GM23248 (cell line): Measurements from ENCODE around the gene COG5.

Experiments
- EZH2 ChIP-seq: fragments of 200-600 bp; sonication (generic); IDR thresholded peaks from 2 replicates; pipeline ENCODE4 v1.6.1; 2018; ENCODE audit warnings: antibody characterized with exemption, mild to moderate bottlenecking; ENCODE audit not compliant: insufficient read depth, poor library complexity, severe bottlenecking
- EZH2phosphoT487 ChIP-seq: fragments of 200-600 bp; sonication (generic); IDR thresholded peaks from 2 replicates; pipeline ENCODE4 v1.6.1; 2018; ENCODE audit warnings: antibody characterized with exemption, moderate library complexity, mild to moderate bottlenecking, low read depth; ENCODE audit not compliant: insufficient read depth

DNA sequence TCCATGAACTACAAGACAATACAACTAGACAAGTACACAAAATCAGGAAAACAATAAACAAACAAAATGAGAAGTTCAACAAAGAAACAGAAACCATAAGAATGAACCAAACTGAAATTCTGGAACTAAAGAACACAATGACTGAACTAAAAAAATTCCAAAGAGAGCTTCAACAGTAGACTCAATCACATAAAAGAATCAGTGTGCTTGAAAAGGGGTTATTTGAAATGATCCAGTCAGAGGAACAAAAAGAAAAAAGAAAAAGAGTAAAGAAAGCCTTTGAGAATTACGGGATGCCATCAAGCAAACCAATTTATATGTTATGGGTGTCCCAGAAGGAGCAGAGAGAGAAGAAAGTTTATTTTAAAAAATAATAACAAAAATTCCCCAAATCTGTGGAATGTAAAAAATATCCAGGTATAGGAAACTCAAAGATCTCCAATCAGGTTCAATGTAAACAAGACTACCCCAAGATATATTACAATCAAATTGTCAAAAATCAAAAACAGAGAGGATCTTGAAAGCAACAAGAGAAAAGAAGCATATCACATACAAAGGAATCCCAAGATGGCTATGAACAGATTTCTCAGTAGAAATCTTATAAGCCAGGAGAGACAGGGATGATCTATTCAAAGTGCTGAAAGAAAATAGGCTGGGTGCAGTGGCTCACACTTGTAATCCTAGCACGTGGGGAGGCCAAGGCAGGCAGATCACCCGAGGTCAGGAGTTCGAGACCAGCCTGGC is 18.7 kb downstream of the COG5 start:
- no peak for TF ChIP-seq EZH2
- TF ChIP-seq EZH2phosphoT487, result no peak
